ENCODE data around the gene RNF225.
"Not testable (repeated sequence)": the region's sequence is repeated elsewhere in the genome, so short reads cannot be mapped to it uniquely, and the experiment has no call there.

Gene RNF225

DNA sequence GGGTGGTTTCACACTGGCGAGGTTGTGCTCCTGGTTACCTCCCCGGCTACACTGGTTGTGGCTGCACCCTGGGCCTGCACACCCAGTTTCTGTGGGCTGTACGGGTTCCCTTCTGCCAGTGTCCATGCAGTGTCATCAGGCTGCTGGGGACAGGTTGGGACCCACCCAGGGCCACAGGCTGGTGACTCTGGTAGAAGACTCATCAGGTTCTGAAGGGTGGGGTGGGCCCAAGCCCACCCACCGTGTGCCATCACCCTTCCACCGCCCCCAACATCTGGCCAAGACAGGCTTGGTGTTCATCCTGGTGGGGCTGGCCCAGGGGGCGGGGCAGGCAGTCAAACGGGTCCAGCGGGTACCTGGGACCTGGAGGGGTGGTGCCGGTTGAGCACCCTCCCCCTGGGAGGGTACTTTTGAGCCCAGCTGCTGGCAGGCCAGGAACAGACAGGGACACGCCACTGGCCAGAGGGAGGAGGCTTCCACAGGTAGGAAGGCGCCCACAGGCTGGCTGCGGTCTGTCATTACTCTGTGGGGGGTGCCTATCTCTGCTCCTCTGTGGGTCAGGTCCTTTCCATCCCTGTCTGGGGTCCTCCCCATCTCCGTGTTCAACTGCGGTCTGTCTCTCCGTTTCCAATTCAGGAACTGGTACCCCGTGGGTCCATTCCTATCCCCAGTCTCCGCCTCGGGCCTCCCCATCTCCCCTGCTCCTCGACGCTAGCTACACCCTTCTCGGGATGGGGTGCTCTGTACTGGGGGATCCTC is at the start of gene RNF225:
RNF225 (plus strand) TSS at position 437 of the 759 bp plus-strand sequence. CDS start 434 bp downstream, outside the sequence.
- DNase-seq: no peak

DNA sequence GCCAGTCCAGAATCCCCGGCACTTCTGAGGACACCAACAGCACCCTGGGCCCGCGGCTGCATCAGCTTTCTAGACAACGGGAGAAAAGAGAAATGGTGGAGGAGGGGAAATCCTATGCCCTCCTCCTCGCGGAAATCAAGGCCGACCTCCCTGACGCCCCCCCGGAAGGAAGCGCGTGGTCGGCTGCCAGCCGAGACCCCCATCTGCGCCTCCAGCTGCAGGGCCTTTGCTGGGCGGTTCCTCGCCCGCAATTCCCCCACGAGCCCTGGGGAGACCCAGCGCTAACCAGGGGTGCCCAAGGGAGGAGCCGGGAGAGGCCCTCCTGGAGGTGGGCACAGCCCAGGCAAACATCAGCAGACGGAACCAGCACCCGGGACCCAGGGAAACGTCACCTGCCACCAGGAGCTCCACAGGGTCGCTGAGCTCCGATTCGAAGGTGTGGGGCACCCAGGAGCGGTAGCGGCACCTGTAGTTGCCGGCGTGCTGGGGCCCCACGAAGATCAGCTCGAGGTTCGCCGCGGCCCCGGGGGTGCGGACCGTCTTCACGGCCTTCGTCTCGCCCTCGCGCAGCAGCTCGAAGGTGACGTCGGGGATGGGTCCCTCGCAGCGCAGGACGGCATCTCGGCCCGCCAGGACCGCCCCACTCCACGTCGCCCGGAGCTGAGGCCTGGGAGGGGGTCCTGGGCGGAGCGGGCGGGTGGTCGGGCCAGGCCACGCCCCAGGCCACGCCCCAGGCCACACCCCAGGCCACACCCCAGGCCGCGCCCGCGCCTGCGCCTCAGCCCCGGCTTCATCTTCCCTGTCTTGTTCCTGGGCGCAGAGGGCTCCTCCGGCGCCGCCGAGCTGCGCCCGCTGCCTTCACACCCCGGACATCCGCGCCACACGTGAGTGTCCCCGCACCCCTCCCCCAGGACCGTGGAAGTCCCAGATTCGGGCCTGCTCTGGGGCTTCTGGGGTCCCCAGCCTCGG is 48.2 kb upstream of the RNF225 start:
- peak; percentile 63 for DNase-seq

DNA sequence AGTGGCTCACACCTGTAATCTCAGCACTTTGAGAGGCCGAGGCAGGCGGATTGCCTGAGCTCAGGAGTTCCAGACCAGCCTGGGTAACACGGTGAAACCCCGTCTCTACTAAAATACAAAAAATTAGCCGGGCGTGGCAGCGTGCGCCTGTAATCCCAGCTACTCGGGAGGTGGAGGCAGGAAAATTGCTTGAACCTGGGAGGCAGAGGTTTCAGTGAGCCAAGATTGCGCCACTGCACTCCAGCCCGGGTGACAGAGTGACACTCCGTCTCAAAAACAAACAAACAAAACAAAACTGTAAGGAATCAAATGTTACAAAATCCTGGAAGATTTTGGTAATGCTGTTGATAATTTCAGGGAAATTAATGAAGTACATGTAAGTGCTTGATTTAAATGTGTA is 47.4 kb upstream of the RNF225 start:
- not testable (repeated sequence) for DNase-seq

GRCh38 chr19:58349590-58349989 is 45.9 kb upstream of the RNF225 start:
- no peak for DNase-seq

GRCh38 chr19:58350001-58350861 is 45.2 kb upstream of the RNF225 start:
- DNase-seq: no peak

DNA sequence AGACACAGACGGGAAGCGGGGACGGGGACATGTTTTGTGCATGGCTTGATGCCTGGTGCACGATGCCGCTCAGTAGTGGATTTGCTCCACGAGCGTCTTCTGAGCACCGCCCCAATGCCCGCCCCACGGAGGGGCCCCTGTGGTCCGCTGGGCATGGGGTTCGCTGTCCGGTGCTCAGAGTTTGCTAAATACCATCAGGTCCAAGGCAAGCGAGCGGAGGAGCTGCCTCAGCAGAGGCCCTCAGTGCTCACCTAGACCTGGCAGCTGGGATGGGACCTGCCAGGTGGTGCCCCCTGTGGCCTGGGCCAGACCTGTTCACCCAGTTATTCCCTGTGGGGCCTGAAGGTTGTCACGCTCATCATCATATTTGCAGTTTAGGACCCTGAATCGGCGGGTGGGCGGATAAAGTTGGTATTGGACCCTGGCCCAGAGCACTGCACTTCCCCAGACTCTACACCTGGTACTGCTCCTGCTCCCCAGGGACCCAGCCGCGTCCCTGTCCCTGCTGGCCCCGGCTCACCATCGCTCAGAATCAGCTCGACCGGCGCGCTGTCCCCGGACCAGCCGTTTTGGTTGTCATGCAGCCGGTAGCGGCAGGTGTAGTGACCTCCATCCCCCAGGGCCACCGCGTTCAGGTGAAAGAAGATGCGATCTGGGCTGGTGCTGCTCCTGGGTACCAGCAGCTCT is 44.4 kb upstream of the RNF225 start:
- no peak for DNase-seq

- DNase-seq: no peak
Observed at GRCh38 chr19:58351558-58351878, 43.9 kb upstream of the RNF225 start.

- DNase-seq: no peak
Observed at GRCh38 chr19:58351990-58352755, 43.3 kb upstream of the RNF225 start.

- DNase-seq: no peak
Observed at GRCh38 chr19:58352760-58353671, 42.4 kb upstream of the RNF225 start, which contains the start of gene A1BG. A1BG (minus strand) TSS chr19:58353492; CDS start chr19:58353437, 55 bp downstream.

DNA sequence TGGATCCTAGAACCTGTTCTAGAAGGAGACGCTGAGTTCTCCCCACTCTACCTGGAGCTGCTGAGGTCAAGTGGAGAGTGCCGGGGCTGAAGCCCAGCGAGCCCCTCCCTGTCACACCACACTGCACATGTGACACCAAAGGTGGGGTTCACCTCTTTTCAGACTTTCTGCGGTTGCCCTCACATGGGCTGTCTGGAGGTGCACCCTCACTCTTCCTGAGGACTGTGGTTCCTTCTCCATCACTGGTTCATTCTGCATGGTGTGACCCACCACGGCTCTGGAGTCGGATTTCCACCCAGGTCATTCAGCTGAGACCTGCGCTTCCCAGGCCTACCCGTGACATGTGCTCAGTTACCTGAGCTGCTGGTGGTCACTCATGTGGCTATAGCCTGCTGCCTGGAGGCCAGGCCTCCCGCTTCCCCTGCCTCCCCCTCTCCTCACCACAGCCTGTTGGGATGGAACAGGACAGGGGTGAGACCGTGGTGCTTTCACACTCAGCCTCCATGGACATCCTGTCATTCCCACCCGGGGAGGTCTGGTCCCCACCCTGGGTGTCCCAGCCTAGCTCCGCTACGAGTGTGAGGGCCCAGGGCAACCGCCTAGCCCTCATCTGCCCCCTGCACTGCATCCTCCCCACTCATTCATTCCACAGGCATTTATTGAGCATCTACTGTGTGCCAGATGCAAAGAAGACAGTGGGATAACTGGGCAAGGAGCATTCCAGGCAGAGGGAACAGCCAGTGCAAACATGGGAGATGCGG is 41.6 kb upstream of the RNF225 start:
- no peak for DNase-seq

GRCh38 chr19:58354478-58355030 is 40.9 kb upstream of the RNF225 start:
- DNase-seq: no peak

DNA sequence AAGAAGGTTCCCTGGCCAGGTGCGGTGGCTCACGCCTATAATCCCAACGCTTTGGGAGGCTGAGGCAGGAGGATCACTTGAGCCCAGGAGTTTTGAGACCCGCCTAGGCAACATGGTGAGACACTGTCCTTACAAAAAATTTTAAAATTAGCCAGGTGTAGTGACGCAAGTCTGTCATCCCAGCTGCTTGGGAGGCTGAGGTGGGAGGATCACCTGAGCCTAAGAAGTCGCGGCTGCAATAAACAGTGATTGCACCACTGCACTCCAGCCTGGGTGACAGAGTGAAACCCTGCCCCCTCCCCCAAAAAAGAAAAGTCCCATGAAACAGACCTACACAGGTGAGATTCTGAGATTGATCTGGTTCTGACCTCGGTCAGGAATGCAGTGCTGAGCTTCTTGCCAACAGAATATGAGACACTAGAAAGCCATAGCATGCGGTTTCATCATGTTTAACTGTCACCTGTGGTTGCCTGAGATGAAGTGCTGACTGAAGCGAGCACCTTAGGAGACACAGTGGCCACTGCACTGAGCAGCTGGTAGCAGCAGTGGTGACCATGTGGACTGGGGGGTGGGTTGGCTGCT is 40.1 kb upstream of the RNF225 start:
- no peak for DNase-seq

DNA sequence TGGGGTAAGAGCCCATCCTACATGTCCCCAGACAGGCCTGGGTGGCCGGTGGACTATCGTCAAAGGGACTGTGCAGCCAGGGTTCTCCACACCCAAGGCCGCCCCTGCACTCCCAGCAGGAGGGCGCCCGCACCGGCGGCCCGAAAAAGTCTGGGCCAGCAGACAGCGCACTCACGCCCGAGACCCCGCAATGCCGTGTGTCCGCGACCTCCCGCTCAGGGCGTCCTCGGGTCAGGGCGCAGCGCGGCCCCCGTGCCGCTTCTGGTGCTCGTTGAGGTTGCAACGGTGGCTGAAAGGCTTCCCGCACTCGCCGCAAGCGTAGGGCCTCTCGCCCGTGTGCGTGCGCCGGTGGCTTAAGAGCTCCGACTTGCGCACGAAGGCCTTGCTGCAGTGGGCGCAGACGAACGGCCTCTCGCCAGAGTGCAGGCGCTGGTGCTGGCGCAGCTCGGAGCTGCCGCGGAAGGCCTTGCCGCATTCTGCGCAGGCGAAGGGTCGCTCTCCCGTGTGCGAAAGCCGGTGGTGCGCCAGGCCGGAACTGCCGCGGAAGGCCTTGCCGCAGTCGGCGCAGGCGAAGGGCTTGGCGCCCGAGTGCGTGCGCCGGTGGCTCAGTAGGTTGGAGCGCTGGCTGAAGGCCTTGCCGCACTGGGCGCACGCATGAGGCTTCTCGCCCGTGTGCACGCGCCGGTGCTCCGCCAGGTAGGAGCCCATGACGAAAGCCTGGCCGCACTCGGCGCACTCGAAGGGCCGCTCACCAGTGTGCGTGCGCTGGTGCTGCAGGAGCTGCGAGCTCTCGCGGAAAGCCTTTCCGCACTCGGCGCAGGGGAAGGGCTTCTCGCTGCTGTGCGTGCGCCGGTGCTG is 39.3 kb upstream of the RNF225 start:
- DNase-seq: no peak

GRCh38 chr19:58356766-58357480 is 38.5 kb upstream of the RNF225 start:
- DNase-seq: no peak

GRCh38 chr19:58357481-58358145 is 37.8 kb upstream of the RNF225 start:
- DNase-seq: no peak

DNA sequence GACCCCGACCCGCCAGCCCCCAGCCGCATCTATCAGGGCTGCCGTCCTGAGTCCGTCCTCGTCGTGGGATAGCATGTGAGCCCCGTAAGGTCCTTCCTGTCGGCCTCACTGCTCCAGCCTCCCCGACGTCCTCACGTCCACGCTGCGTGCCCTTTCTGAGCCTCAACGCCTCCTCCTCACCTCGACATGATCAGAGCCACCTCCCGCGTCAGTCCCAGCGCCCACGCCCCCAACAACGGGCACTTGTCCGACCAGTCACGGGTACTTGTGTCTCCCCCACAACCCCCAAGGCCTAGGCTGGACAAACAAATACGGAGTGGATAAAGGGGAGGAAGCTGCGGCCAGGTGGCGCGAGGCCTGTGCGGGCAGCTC is 33.6 kb upstream of the RNF225 start:
- peak; percentile 28 for DNase-seq

Measured in NCI-H510A (cell line).